HG03159 (cell line): ENCODE results near the gene METTL15.
"Not testable (repeated sequence)": the region's sequence is repeated elsewhere in the genome, so short reads cannot be mapped to it uniquely, and the experiment has no call there.

Source experiments
- ATAC-seq: cut with Tn5 transposase; IDR thresholded peaks from one replicate; pipeline ENCODE4 v1.9.1; 2021; ENCODE audit warnings: mild to moderate bottlenecking, moderate library complexity; ENCODE audit not compliant: unreplicated experiment

The METTL15 gene

DNA sequence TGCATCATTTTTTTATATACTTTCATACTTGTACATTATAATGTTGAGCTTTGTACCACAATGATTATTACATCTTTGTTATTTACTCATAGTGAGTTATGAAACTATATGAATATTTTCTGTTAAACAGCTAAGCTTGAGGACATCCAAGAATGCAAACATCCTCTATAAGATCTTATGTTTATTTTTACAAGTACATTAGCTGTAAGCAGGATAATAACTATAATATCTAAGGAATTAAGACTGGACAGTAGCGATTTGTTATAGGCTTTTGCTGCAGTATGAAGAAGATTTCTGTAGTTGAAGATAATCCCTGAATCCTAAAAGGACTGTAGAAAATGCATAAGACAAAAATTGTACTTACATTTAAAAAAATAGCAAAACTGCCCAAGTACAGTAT lies 176.0 kb downstream of the METTL15 start:
- ATAC-seq = no peak

DNA sequence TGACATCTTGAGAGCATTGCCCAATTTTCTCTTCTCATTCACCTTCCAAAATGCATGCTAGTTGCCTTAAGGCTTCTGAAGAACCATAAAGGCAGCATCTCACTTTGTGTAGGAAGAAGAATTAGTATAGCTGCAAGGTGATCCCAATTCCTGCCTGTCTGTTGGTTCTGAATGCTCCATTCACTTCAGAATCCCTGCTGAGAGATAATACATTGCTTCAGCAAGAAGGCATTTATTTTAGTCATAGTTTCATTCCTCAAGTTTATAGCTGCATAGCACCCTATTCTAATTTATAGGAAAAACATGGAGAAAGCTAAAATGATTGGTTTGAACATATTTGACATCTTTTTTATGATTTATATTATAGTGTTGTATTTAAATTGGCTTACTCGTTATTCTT lies 181.3 kb downstream of the METTL15 start:
- ATAC-seq = no peak

DNA sequence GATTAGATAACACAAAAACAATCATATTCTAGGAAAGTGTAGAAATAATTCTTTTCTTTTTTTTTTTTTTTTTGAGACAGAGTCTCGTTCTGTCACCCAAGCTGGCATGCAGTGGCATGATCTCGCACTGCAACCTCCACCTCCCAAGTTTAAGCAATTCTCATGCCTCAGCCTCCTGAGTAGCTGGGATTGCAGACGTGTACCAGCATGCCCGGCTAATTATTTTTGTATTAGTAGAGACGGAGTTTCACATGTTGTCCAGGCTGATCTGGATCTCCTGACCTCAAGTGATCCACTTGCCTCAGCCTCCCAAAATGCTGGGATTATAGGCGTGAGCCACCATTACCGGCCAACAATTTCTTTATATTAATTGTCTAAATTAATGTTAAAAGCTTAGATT lies 182.8 kb downstream of the METTL15 start:
- ATAC-seq = not testable (repeated sequence)

DNA sequence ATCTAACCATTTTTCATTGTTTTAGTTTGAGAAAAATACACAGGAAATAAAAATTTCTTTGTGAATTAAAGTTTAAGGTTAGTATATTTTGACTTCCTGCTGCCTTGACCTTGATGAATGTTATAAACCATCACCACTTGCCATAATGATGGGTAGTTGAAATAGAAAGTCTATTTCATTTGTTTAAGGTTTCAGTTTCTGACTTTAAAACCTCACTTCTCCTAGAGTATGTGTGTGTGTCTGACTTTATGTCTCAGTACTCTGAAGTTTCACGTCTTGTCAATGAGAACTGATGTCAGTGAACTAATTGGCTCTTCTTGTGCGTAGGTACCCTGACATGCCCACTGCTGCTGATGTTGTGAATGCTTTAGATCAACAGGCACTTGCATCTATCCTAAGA lies 188.2 kb downstream of the METTL15 start:
- peak; percentile 89 for ATAC-seq

DNA sequence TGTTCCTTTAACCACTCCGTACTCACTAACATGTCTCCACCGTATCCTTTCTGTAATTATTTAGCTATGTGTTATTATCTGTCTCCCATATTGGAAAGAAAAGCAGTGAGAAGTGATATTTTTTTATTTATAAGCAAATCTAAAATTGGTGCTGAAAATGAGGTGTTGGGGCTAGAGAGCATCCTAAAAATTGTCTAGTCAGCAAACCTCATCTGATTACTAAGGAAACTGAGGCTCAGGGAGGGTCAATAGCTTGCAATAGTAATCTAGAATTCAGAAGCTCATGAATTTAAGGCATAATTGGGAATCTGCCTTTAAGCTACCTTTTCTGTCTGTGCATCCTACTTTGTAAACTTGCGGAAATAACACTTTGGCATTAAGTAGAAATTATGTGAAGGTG lies 190.0 kb downstream of the METTL15 start:
- ATAC-seq = no peak

DNA sequence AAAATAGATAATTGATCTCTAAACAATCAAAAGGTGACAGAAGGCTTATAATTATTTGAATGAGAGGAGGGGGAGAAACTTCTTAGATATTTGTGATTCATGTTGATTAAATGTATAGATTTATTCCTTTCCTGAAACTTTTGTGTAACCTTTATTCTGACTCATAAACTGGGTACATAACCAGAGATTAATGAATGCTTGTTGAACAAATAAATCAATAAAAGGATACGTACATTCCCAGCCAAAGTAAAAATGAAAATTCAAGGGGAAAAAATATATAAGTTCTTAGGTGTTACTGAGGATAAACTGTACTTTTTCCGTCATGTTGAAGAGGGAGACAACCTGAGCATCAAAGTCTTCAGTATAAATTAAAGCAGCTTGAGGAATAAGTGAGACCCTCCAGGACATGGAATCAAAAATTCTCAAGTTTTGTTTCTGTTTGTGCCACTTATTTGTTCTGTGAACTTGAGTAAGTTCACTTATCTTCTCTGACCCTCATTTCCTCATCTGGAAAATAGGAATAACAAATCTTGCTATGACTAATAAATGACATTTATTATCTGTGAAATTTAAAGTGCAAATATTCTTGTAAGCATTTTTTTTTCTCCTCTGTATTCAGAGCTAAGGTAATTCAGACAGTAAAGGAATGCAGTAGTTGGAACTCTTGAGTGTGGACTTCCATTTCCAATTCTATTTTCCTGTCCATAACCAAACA lies 195.4 kb downstream of the METTL15 start:
- no peak for ATAC-seq

DNA sequence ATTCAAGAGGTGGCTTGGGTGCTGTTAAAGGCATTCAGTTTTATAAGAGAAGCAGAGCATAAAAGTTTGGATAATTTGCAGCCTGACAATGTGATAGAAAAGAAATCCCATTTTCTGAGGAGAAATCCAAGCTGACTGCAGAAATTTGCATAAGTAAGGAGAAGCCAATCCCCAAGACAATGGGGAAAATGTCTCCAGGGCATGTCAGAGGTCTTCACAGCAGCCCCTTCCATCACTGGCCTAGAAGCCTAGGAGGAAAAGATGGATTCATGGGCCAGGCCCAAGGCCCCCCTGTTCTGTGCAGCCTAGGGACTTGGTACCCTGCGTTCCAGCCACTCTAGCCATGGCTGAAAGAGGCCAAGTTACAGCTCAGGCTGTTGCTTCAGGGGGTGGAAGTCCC lies 207.3 kb downstream of the METTL15 start:
- ATAC-seq = no peak

DNA sequence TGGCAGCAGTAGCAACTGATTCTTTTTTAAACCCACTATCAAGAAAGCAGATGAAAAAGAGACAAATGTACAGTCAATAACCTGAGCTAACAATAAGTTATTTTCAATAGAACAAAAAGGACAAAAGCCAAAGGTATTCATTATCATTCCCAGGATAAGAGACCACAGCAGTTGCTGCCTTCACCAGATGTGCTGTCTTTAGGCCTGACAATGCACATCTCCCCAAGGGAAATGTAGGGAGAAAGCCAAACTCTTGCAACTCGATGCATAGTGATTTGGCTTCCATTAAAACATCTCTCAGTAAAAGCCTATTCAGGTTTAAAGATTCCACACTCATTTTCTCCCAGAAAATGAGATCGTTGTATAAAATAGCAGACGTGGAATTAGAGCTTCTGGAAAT lies 210.7 kb downstream of the METTL15 start:
- ATAC-seq = no peak

DNA sequence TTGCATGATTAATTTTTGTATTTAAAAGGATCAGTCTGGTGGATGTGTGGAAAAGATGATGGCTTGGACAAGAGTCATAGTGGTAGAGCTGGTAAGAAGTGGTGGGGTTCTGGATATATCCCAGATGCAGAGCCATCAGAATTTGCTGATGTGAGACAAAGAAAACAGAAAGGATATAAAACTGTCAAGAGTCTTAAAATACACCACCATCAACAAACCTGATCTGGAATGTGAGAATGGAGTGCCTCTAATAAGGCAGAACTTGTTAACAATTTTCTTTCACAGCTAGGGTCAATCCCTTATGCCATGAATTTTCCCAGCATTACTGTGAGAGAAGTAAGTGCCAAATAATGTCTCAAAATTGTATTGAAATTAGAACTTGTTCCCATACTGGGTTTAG lies 215.4 kb downstream of the METTL15 start:
- ATAC-seq = no peak

DNA sequence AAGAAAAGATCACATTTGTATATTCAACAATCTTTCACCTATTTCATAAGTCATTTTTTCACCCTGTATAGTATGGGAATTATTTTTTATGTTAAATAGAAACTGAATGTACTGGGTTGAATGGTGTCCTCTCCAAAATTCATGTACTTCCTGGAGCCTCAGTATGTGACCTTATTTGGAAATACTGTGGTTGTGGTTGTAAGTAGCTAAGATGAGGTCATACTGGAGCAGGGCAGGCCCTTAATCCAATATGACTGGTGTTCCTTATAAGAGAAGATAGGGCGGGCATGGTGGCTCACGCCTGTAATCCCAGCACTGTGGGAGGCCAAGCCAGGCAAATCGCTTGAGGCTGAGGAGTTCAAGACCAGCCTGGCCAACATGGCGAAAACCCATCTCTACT lies 224.2 kb downstream of the METTL15 start:
- not testable (repeated sequence) for ATAC-seq

DNA sequence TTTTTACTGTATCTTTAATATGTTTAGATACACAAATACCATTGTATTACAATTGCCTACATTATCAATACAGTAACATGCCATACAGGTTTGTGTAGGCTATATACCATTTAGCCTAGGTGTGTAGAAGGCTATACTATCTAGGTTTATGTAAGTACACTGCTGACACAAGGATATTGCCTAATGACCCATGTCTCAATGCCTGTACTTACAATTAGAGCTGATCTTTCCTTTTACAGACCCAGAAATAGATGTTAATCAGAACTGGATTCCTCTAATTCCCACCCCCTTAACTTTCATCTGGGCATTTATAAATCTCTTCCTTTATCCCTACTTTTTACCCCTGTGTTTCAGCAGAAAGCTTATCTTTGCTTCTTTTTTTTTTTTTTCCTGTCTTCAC lies 229.5 kb downstream of the METTL15 start:
- no peak for ATAC-seq

DNA sequence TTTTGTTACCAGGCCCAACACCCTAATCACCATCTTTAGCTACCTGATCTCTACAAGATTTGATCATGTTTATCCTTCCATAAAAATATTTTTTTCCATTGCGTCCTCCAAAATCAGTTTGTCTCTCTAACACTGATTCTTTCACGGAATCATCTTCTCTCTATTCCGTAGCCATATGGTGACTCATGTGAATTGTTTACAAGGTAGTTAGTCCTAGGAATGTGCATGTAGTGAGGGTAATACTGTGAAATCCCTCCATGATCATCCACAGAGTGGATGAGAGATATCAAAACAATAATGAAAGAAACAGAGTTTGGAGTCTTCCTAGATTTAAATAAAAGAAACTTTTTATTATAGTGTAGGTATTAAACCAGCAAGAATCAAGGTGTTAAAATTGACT lies 230.2 kb downstream of the METTL15 start:
- no peak for ATAC-seq

DNA sequence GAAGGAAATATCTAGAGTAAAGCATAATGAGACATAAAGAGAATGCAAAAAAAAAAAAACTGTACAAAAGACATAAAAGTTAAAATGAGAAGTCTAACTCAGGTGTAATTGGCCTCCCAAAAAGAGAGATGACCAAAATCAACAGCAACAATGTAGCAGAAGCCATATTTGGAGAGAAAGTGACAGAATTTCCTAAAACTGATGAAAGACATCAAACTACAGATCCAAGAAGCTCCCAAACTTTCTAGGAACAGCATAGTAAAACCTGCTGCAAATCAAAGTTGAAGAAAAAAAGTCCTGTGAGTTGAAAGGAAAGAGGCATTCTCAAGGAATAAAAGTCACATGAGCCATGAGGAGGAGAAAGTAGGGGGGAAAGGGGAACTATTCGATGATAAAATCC lies 231.3 kb downstream of the METTL15 start:
- ATAC-seq = no peak

DNA sequence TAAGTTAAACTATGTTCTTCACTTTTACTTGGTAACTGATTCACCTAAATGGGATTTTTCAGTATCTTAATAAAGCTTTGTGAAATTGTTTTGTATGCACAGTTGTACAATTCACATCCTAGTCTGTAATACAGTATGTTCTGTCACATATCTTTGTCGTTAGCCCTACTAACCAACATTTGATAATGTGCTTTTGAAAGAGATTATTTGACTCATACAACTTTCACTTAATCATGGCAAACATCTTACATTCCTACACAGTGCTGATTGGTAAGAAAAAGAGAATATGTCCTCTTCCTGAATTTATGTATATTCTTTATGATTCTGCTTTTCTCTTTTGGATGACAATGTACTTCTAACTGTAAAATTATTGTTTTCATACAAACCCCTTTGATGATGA lies 234.5 kb downstream of the METTL15 start:
- no peak for ATAC-seq

DNA sequence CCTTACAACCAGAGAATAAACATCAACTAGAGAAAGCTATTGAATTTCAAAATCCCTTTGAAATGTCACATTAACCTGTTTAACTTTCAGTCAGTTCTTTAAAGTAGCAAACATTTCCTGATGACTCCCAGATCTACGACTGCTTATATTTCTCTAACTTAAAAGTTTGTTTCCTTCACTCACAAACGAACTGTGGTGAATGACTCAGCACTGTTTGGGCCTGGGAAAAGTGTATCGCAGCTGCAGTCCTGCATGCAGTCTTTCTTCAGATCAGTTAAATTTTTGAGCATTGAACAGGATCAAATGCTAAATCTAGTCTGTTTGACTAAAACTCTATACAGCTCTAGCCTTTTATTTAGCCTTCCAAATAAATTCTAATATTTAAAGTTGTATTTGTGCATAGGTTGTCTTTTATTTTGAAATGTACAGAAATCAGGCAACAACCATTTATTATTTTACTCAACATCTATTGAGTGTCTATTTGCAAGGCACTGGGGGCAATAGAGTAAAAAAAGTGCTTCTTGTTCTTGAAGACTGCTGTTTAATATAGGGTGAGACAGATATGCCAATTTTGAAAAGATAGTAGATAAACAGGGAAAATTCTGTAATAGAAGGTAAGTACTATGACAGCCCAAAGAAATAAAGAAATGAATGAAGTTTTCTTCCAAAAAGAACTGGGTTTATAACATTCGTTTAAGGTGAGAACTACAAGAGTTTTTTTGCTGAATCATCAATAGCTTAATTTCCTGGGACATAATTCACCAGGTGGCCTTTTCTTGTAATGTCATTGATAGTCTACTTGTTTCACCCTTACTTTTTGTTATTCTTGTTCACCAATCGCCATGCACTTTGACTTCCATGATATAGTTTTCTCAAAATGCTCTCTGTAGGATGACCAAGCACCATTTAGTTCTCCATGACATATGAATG lies 235.4 kb downstream of the METTL15 start:
- ATAC-seq = no peak

DNA sequence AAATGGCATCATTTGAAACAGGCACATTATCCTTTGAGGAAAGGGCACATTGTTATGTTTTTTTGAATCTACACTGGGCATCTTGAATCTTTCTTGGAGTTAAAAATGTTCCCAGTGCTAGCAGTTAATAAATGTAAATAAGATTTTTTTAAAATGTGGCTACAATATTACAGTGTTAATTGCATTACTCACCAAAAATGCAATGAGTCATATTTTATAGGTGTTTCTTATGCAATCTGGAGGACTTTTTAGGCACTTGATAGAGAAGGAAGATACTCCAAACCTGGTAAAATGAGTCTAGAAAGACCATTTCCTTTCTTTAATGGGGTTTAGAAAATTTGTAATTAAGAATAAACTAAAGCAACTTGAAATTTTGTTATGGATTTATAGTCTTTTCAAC lies 238.0 kb downstream of the METTL15 start:
- ATAC-seq = no peak

DNA sequence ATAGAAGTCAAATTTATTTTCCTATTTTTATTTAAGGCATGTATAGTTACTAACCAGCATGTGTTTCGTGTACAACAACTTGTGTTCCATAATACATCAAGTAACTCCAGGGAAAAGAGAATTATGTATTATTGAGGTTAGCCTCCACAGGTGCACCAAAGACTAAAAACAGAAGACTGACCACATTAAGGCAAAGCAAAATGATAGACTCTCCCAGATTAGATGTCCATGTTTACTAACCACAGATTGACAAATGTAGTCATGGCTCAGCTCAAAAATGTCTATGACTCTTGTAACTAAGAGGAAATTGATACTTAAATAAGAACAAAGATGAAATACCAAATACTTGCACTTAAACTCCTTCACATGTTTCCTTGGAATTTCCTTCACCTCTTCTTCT lies 238.5 kb downstream of the METTL15 start:
- ATAC-seq = no peak

DNA sequence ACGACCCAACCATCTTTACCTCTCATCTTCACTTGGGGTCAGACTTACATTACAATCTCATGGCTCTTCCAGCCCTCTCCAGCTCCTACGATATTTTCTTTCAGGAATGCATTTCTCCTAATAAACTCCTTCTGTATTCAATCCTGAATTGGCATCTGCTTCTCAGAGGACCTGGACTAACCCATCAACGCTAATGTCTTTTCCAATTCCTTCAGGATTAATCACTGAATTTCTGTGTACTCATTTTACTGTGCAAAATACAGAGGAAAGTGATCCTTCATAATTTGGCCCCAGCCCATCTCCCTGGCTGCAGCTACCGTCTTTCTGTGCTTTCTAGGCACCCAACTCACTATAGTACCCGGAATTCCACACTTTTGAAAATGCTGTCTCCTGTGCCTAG lies 239.2 kb downstream of the METTL15 start:
- no peak for ATAC-seq

DNA sequence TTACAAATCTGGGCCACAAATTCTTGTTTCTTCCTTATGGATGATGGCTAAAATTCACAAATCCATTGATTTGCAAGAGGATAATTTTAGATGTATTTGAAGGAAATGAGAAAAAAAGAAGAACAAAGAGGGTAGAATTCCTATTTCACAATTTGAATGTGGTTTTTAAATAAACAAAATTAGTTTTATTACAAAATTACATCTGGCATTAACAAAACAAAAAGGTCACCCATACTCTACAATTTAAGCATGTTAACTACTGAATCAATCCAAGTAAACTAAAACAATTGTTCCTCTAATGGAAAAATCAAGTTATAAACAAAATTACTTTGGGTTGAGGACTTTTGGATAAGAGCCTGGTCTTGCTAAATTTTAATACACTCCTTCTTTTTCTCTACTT lies 242.0 kb downstream of the METTL15 start:
- ATAC-seq = no peak

DNA sequence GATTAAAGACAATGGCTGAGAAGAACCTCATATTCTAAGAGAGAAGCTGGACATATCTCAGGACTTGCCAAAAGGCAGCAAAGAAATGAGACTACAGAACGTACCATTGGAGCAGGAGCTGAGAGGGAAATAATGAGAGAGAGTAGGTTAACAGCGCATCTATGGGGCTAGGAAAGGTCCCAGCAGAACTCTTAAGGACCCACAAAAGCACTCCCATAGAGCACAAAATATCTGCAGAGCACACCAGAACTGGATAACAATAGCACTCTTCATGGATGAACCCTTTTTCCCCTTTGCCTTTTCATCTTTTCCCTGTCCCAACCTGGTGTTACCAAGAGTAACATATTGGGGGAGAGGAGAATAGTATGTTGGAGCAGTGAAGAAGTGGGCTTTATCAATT lies 245.8 kb downstream of the METTL15 start:
- ATAC-seq = no peak

DNA sequence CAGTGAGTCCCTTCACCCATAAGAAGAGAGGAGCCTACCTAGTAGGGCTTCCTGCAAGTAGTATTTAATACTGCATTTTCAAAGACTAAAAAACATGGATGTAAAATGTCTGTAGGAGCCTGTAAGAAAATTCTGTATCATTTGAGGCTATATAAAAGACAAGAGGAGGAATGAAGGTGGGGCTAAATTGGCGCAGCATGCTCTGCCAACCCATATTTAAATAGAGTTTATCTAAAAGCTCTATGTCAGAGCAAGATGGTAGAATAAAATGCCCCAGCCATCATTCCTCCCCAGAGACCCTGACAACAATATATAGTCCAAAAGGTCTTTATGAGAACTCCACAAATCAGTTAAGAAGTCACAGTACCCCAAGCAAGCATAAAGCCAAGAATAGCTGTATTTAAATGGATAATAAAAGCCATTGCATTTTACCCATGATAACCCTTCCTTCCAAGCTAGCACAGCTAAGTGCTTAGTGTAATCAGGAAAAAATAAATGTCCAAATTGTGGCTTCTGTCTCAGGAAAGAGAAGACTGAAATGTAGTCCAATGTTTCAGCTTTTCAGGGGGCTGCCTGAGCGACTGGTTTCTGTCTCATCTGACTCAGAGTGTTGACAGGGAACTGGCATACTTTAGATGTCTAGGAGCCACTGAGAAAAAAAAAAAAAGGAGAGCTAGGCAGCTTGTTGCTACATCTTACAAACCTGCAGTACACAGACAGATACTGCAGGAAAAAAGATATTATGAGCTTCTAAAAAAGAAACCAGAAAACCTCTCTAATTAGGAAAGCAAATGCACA lies 258.6 kb downstream of the METTL15 start:
- ATAC-seq = no peak
